CD4-positive, alpha-beta memory T cell (primary cell): ENCODE data around the gene FDX2. TPM values are rescaled to one million over a fixed set of nuclear protein-coding genes. Genes with fewer than 3 reads are reported as not detected.

Experiments
- CTCF ChIA-PET: fragments of 350-600 bp; sonication (Branson Sonifier 250); formaldehyde crosslinking; loops from one replicate; lab custom pipeline; 2021; ENCODE audit warnings: inconsistent platforms; ENCODE audit not compliant: partially characterized antibody; lab: Charles Lee
- POLR2A ChIA-PET: fragments of 350-600 bp; sonication (Branson Sonifier 250); formaldehyde crosslinking; loops from one replicate; lab custom pipeline; 2021; ENCODE audit not compliant: partially characterized antibody; lab: Charles Lee
- DNase-seq, 5 donors: peaks; one replicate each; pipeline versions ENCODE4 v3.0.0 to v3.0.0-alpha.2; 2020 to 2022; ENCODE audit warnings: mixed read lengths in 1 of 5
- H3K27ac ChIP-seq: one replicate; pipeline ENCODE4 v1.7.0; 2013; ENCODE audit warnings: low read depth, low read length
- H3K27me3 ChIP-seq: 2 replicates; pipeline ENCODE4 v1.7.0; 2013; ENCODE audit warnings: mild to moderate bottlenecking, low read length, moderate library complexity; ENCODE audit not compliant: insufficient read depth
- H3K36me3 ChIP-seq: 2 replicates; pipeline ENCODE4 v1.7.0; 2013; ENCODE audit warnings: mild to moderate bottlenecking, low read length, moderate library complexity; ENCODE audit not compliant: insufficient read depth
- H3K4me1 ChIP-seq: 2 replicates; pipeline ENCODE4 v1.7.0; 2013; ENCODE audit warnings: mild to moderate bottlenecking, low read length, moderate library complexity; ENCODE audit not compliant: insufficient read depth
- H3K4me3 ChIP-seq, 2 donors: one replicate each; pipeline ENCODE4 v1.7.0; 2013; ENCODE audit warnings: low read length in 2 of 2, mild to moderate bottlenecking in 1 of 2
- H3K9me3 ChIP-seq, 2 donors: one replicate each; pipeline ENCODE4 v1.7.0; 2013; ENCODE audit warnings: low read length in 2 of 2, control low read depth in 1 of 2; ENCODE audit not compliant: control insufficient read depth in 1 of 2
- H3K27ac Mint-ChIP-seq, 7 donors: one replicate each; pipeline ENCODE4 v1.8.0; 2020 to 2021; ENCODE audit warnings: mixed read lengths in 7 of 7, mild to moderate bottlenecking in 6 of 7, inconsistent platforms in 3 of 7, moderate library complexity in 3 of 7
- H3K27me3 Mint-ChIP-seq, 2 donors: one replicate each; pipeline ENCODE4 v1.8.0; 2020 to 2021; ENCODE audit warnings: mixed read lengths in 2 of 2
- H3K36me3 Mint-ChIP-seq, 2 donors: one replicate each; pipeline ENCODE4 v1.8.0; 2020 to 2021; ENCODE audit warnings: mixed read lengths in 2 of 2, inconsistent platforms in 1 of 2, mild to moderate bottlenecking in 1 of 2
- H3K4me1 Mint-ChIP-seq, 4 donors: one replicate each; pipeline ENCODE4 v1.8.0; 2020 to 2021; ENCODE audit warnings: mixed read lengths in 4 of 4, mild to moderate bottlenecking in 1 of 4
- H3K4me3 Mint-ChIP-seq, 8 donors: one replicate each; pipeline ENCODE4 v1.8.0; 2020 to 2021; ENCODE audit warnings: mixed read lengths in 8 of 8, mild to moderate bottlenecking in 7 of 8, moderate library complexity in 6 of 8, inconsistent platforms in 3 of 8
- H3K9me3 Mint-ChIP-seq, 8 donors: one replicate each; pipeline ENCODE4 v1.8.0; 2020 to 2021; ENCODE audit warnings: mixed read lengths in 8 of 8, mild to moderate bottlenecking in 5 of 8, inconsistent platforms in 3 of 8, moderate library complexity in 1 of 8
- intact Hi-C: fragments of 100-400 bp; cut with micrococcal nuclease; formaldehyde crosslinking; loops from one replicate; pipeline ENCODE4 v1.15.1; 2023
- polyA plus RNA-seq, 2 donors: library from polyadenylated mRNA; unstranded; fragments of 300-500 nt; fragmentation: Illumina TruSeq; gene quantifications; one replicate each; pipeline ENCODE4 v1.2.3, GENCODE V29; 2021
- total RNA-seq, 2 experiments: library from RNA; stranded (reverse); gene quantifications; one replicate each; pipeline ENCODE4 v1.2.3, GENCODE V29; 2021

FDX2 gene
- total and polyA plus RNA-seq, 4 experiments from 2014 or later: 10.6 to 13.6 (median 11.0) TPM

- peaks cover 40% of the 10 kb centered on the region for H3K36me3 ChIP-seq
- POLR2A ChIA-PET: interaction anchor here (1.8 kb wide), 1 partner anchor 29 kb away, joined by 4 read pairs; the partner anchor contains the start of gene ICAM5
Observed at GRCh38 chr19:10317857-10318462, 2.1 kb upstream of the FDX2 start.

GRCh38 chr19:10317045-10317856 lies 1.4 kb upstream of the FDX2 start:
- CTCF ChIA-PET: interaction anchor here (1.0 to 1.2 kb wide), 3 partner anchors 47 to 73 kb away, joined by 3 to 5 read pairs (median 4); partner anchors contain the start of gene ICAM1

More at GRCh38 chr19:10317857-10318462, 2.1 kb upstream of the FDX2 start:
- peak overlapping the region in 1 of 7 donors; percentile 57 for H3K27ac Mint-ChIP-seq
- intact Hi-C loops: no loop called here
- Histone ChIP-seq H3K27ac (no peak overlapping the region), H3K4me3 (no peak overlapping the region), H3K4me1 (peaks cover 17% of the 10 kb centered on the region), H3K27me3 (no peaks in the 10 kb centered on the region), H3K9me3 (no peaks in the 10 kb centered on the region)
- H3K36me3 Mint-ChIP-seq: peaks cover 15 to 35% of the 10 kb centered on the region in 2 donors
- CTCF ChIA-PET: interaction anchor here (1.0 kb wide), 1 partner anchor 11 kb away, joined by 3 read pairs; no protein-coding TSS in a partner anchor
- H3K27me3 Mint-ChIP-seq: no peaks in the 10 kb centered on the region
- DNase-seq: no peak
- no peak overlapping the region for H3K4me3 Mint-ChIP-seq
- peaks cover 11 to 23% (median 13%) of the 10 kb centered on the region in 4 donors for H3K4me1 Mint-ChIP-seq
- peaks cover 0 to 4% (median 0%) of the 10 kb centered on the region in 8 donors for H3K9me3 Mint-ChIP-seq

GRCh38 chr19:10316229-10317044 lies 622 bp upstream of the FDX2 start:
- no peak for DNase-seq
- Histone ChIP-seq H3K4me3 (peak overlapping the region; percentile 57 to 93), H3K27ac (peak overlapping the region; percentile 52), H3K9me3 (no peaks in the 10 kb centered on the region), H3K36me3 (peaks cover 25% of the 10 kb centered on the region), H3K4me1 (peaks cover 17% of the 10 kb centered on the region), H3K27me3 (no peaks in the 10 kb centered on the region)
- intact Hi-C loops: loop anchor here (1.0 kb wide), 1 partner anchor 17 kb away; the partner anchor contains the start of gene RAVER1
- Mint-ChIP-seq H3K36me3 (peaks cover 10 to 28% of the 10 kb centered on the region in 2 donors), H3K4me1 (peaks cover 9 to 20% (median 11%) of the 10 kb centered on the region in 4 donors), H3K9me3 (peaks cover 0 to 2% (median 0%) of the 10 kb centered on the region in 8 donors), H3K27me3 (no peaks in the 10 kb centered on the region), H3K27ac (peak overlapping the region; percentile 72 to 95 (median 90)), H3K4me3 (peak overlapping the region; percentile 55 to 97 (median 88))
- ChIA-PET CTCF (interaction anchor here (1.0 to 1.2 kb wide), 3 partner anchors 46 to 74 kb away, joined by 3 to 5 read pairs (median 4); partner anchors contain the start of gene ICAM1), POLR2A (interaction anchor here (0.7 to 3.2 kb wide), 4 partner anchors 17 to 46 kb away, joined by 3 to 13 read pairs (median 8); partner anchors contain the start of genes ICAM1, ICAM5 and RAVER1)

More at GRCh38 chr19:10317045-10317856, 1.4 kb upstream of the FDX2 start:
- Mint-ChIP-seq H3K36me3 (peaks cover 15 to 34% of the 10 kb centered on the region in 2 donors), H3K27me3 (no peaks in the 10 kb centered on the region), H3K4me3 (peak overlapping the region in 2 of 8 donors; percentile 4 to 25), H3K27ac (peak overlapping the region in 1 of 7 donors; percentile 83), H3K9me3 (peaks cover 0 to 4% (median 0%) of the 10 kb centered on the region in 8 donors), H3K4me1 (peaks cover 11 to 23% (median 13%) of the 10 kb centered on the region in 4 donors)
- peaks cover 33% of the 10 kb centered on the region for H3K36me3 ChIP-seq
- POLR2A ChIA-PET: interaction anchor here (0.7 to 3.2 kb wide), 4 partner anchors 16 to 28 kb away, joined by 3 to 13 read pairs (median 4); partner anchors contain the start of genes ICAM5 and RAVER1
- no peaks in the 10 kb centered on the region for H3K9me3 ChIP-seq
- no peak overlapping the region for H3K27ac ChIP-seq
- intact Hi-C loops: no loop called here
- H3K4me1 ChIP-seq: peaks cover 17% of the 10 kb centered on the region
- no peaks in the 10 kb centered on the region for H3K27me3 ChIP-seq
- H3K4me3 ChIP-seq: no peak overlapping the region
- DNase-seq: no peak

GRCh38 chr19:10309423-10309822 lies 6.4 kb downstream of the FDX2 start, which contains the start of gene ZGLP1:
Gene ZGLP1, minus strand, starts transcription at chr19:10309815.
- peaks cover 0 to 3% (median 1%) of the 10 kb centered on the region in 4 donors for H3K4me1 Mint-ChIP-seq
- ChIA-PET CTCF (interaction anchor here (0.6 to 1.2 kb wide), 2 partner anchors 12 to 21 kb away, joined by 3 read pairs; no protein-coding TSS in a partner anchor), POLR2A (interaction anchor here (1.8 kb wide), 1 partner anchor 71 kb away, joined by 5 read pairs; the partner anchor contains the start of gene TYK2)
- Histone ChIP-seq H3K9me3 (no peaks in the 10 kb centered on the region), H3K27me3 (no peaks in the 10 kb centered on the region), H3K27ac (no peak within 1 kb of the TSS), H3K36me3 (no peaks in the 10 kb centered on the region), H3K4me1 (peaks cover 1% of the 10 kb centered on the region), H3K4me3 (no peak within 1 kb of the TSS)
- H3K4me3 Mint-ChIP-seq: no peak within 1 kb of the TSS
- no peaks in the 10 kb centered on the region for H3K9me3 Mint-ChIP-seq
- intact Hi-C loops: no loop called here
- H3K27me3 Mint-ChIP-seq: no peaks in the 10 kb centered on the region
- no peak for DNase-seq
- H3K36me3 Mint-ChIP-seq: peaks cover 4 to 8% of the 10 kb centered on the region in 2 donors
- no peak within 1 kb of the TSS for H3K27ac Mint-ChIP-seq

GRCh38 chr19:10306327-10306726 lies 9.5 kb downstream of the FDX2 start:
- intact Hi-C loops: no loop called here
- Histone ChIP-seq H3K27ac (no peak overlapping the region), H3K36me3 (no peaks in the 10 kb centered on the region), H3K27me3 (no peaks in the 10 kb centered on the region), H3K9me3 (no peaks in the 10 kb centered on the region), H3K4me3 (no peak overlapping the region), H3K4me1 (no peaks in the 10 kb centered on the region)
- Mint-ChIP-seq H3K4me3 (no peak overlapping the region), H3K36me3 (peaks cover 0 to 4% of the 10 kb centered on the region in 2 donors), H3K9me3 (no peaks in the 10 kb centered on the region), H3K4me1 (no peaks in the 10 kb centered on the region), H3K27ac (no peak overlapping the region), H3K27me3 (no peaks in the 10 kb centered on the region)
- DNase-seq: no peak
- ChIA-PET POLR2A (interaction anchor here (1.6 kb wide), 1 partner anchor 13 kb away, joined by 3 read pairs; no protein-coding TSS in a partner anchor), CTCF (interaction anchor here (1.0 to 1.3 kb wide), 3 partner anchors 8 to 79 kb away, joined by 3 read pairs; no protein-coding TSS in a partner anchor)

- Mint-ChIP-seq H3K9me3 (no peaks in the 10 kb centered on the region), H3K4me1 (no peaks in the 10 kb centered on the region), H3K27ac (no peak overlapping the region), H3K27me3 (no peaks in the 10 kb centered on the region), H3K4me3 (no peak overlapping the region), H3K36me3 (peaks cover 0 to 4% of the 10 kb centered on the region in 2 donors)
- H3K4me1 ChIP-seq: no peaks in the 10 kb centered on the region
- H3K27ac ChIP-seq: no peak overlapping the region
- ChIA-PET POLR2A (no interaction called here), CTCF (interaction anchor here (1.3 kb wide), 1 partner anchor 80 kb away, joined by 3 read pairs; no protein-coding TSS in a partner anchor)
- intact Hi-C loops: no loop called here
- H3K27me3 ChIP-seq: no peaks in the 10 kb centered on the region
- no peaks in the 10 kb centered on the region for H3K9me3 ChIP-seq
- no peak overlapping the region for H3K4me3 ChIP-seq
- no peak for DNase-seq
- H3K36me3 ChIP-seq: no peaks in the 10 kb centered on the region
Observed at GRCh38 chr19:10305139-10305806, 10.5 kb downstream of the FDX2 start.
